Ovary (tissue), 3 donors: Measurements from ENCODE around the gene COA8.

Source experiments
- CTCF ChIP-seq, 3 donors: fragments of 450-650 bp in 2 of 3; fragments of 200-600 bp in 1 of 3; IDR thresholded peaks; one replicate each; pipeline versions ENCODE4 v1.5.1 to v1.8.0; 2016 to 2022; ENCODE audit warnings: antibody characterized with exemption in 3 of 3, mild to moderate bottlenecking in 1 of 3
- EP300 ChIP-seq: sonication (generic); formaldehyde crosslinking; IDR thresholded peaks from one replicate; pipeline ENCODE4 v1.6.1; 2017; ENCODE audit warnings: antibody characterized with exemption
- POLR2A ChIP-seq: fragments of 450-650 bp; IDR thresholded peaks from one replicate; pipeline ENCODE4 v1.6.1; 2017; ENCODE audit warnings: antibody characterized with exemption, mild to moderate bottlenecking, moderate library complexity
- donor health status: DM: no; HTN: no; CAD: no.

- no peak for TF ChIP-seq CTCF (IDR thresholded peaks at IDR 0.05)
- no peak for TF ChIP-seq EP300
- no peak for TF ChIP-seq POLR2A
These were observed 29.4 kb upstream of the COA8 start for GRCh38 chr14:103533137-103533998.
